Naive thymus-derived CD8-positive, alpha-beta T cell (primary cell): ENCODE measurements around the gene TNKS1BP1. TPM values are rescaled to one million over a fixed set of nuclear protein-coding genes. Genes with fewer than 3 reads are reported as not detected.

Experiments
- ATAC-seq, 2 donors: fragments of 150-1000 bp; cut with Tn5 transposase in 1 of 2; sonication (Bioruptor Pico), chemical (Tn5 transposase) in 1 of 2; 1 replicate in 1 of 2; 2 replicates in 1 of 2; pipeline ENCODE4 v1.10.0; 2021; ENCODE audit warnings: mild to moderate bottlenecking in 2 of 2, moderate library complexity in 2 of 2
- POLR2A ChIA-PET: fragments of 350-600 bp; sonication (Branson Sonifier 250); formaldehyde crosslinking; loops from one replicate; lab custom pipeline; 2021; ENCODE audit warnings: antibody characterized with exemption; lab: Charles Lee
- DNase-seq, 10 donors: peaks; one replicate each; pipeline versions ENCODE4 v3.0.0 to v3.0.0-alpha.2; 2020 to 2022
- H3K27ac Mint-ChIP-seq, 10 donors: one replicate each; pipeline ENCODE4 v1.8.0; 2020 to 2022; ENCODE audit warnings: mild to moderate bottlenecking in 10 of 10, mixed read lengths in 10 of 10, moderate library complexity in 4 of 10, inconsistent platforms in 1 of 10
- H3K27me3 Mint-ChIP-seq, 5 donors: one replicate each; pipeline ENCODE4 v1.8.0; 2021 to 2022; ENCODE audit warnings: mixed read lengths in 5 of 5
- H3K36me3 Mint-ChIP-seq, 3 donors: one replicate each; pipeline ENCODE4 v1.8.0; 2020 to 2022; ENCODE audit warnings: mixed read lengths in 3 of 3, mild to moderate bottlenecking in 2 of 3, inconsistent platforms in 1 of 3
- H3K4me1 Mint-ChIP-seq, 4 donors: one replicate each; pipeline ENCODE4 v1.8.0; 2021 to 2022; ENCODE audit warnings: mixed read lengths in 4 of 4
- H3K4me3 Mint-ChIP-seq, 10 donors: one replicate each; pipeline ENCODE4 v1.8.0; 2020 to 2022; ENCODE audit warnings: mild to moderate bottlenecking in 10 of 10, mixed read lengths in 10 of 10, moderate library complexity in 6 of 10, inconsistent platforms in 1 of 10
- H3K9me3 Mint-ChIP-seq, 9 donors: one replicate each; pipeline ENCODE4 v1.8.0; 2020 to 2022; ENCODE audit warnings: mixed read lengths in 9 of 9, mild to moderate bottlenecking in 3 of 9, inconsistent platforms in 1 of 9, moderate library complexity in 1 of 9
- polyA plus RNA-seq, 3 donors: library from polyadenylated mRNA; unstranded; fragments of 300-500 nt; fragmentation: Illumina TruSeq; gene quantifications; one replicate each; pipeline ENCODE4 v1.2.3, GENCODE V29; 2021
- total RNA-seq, 8 experiments: library from RNA in 2 of 8; stranded (reverse) in 2 of 8; gene quantifications; one replicate each; pipeline ENCODE4 v1.2.3 and lab custom pipeline; 2021 to 2026

Gene TNKS1BP1
- total and polyA plus RNA-seq, 5 experiments from 2014 or later: 0.97 to 20.9 (median 6.7) TPM

DNA sequence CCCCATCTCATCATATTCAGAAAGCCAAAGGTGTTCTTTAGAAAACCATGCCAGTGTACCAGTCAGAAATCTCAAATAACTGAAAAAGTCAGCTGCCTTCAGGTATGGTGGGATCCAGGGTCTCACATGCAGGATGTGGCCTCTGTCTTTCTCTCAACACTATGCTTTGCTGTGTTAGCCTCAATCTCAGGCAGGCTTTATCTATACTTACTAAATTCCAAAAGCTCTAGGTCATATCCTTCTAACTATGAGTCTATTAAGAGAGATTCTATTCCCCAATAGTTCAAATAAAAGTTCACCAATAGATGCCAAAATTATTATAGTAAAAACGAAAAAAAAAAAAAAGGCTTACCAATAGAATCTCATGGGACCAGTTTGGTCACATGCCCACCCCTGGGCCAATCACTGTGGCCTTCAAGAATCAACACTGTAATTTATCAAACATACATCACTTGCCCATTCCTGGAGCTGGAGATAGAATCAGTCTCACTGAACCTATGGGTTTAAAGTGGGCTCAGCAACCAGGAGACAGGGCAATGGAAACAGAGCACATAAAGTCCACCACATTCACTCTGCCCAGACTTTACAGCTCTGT is 49.8 kb downstream of the TNKS1BP1 start:
- peaks cover 0 to 20% (median 0%) of the 10 kb centered on the region in 3 donors for H3K36me3 Mint-ChIP-seq
- H3K4me1 Mint-ChIP-seq: peaks cover 2 to 7% (median 4%) of the 10 kb centered on the region in 4 donors
- DNase-seq: no peak
- H3K9me3 Mint-ChIP-seq: peaks cover 0 to 20% (median 10%) of the 10 kb centered on the region in 9 donors
- H3K4me3 Mint-ChIP-seq: no peak overlapping the region
- ATAC-seq: no peak
- peaks cover 27 to 48% (median 35%) of the 10 kb centered on the region in 5 donors for H3K27me3 Mint-ChIP-seq
- no peak overlapping the region for H3K27ac Mint-ChIP-seq
- POLR2A ChIA-PET: interaction anchor here (0.7 kb wide), 1 partner anchor 10 kb away, joined by 3 read pairs; no protein-coding TSS in a partner anchor

- no peak overlapping the region for H3K27ac Mint-ChIP-seq
- POLR2A ChIA-PET: no interaction called here
These were observed 51.2 kb downstream of the TNKS1BP1 start for GRCh38 chr11:57273448-57274058.

DNA sequence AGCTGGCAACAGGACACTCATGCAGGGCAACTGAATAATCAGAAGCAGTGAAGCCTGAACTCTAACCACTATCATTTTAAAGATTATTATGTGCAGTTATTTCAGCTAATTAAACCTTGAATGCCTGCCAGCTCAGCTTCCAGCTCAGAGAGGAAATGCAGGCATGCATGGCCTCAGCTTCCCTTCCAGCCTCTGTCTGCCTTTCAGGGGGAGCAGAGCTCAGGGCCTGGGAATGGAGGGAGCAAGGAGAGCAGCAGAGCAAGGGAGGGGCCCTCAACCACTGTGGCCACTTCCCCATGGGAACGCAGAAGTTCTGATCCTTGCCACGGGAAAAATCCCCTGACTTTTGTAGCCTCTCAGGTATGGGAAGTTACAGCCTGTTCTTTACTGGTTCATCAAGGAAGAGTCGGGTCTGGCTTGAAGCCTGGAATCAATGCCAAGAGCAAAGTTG is 55.2 kb downstream of the TNKS1BP1 start:
- H3K27me3 Mint-ChIP-seq: peaks cover 9 to 32% (median 21%) of the 10 kb centered on the region in 5 donors
- ATAC-seq (no peak), DNase-seq (no peak)
- no peak overlapping the region for H3K4me3 Mint-ChIP-seq
- peaks cover 8 to 55% (median 22%) of the 10 kb centered on the region in 9 donors for H3K9me3 Mint-ChIP-seq
- POLR2A ChIA-PET: no interaction called here
- H3K36me3 Mint-ChIP-seq: peaks cover 0 to 37% (median 3%) of the 10 kb centered on the region in 3 donors
- H3K4me1 Mint-ChIP-seq: no peaks in the 10 kb centered on the region
- no peak overlapping the region for H3K27ac Mint-ChIP-seq

More at GRCh38 chr11:57273448-57274058, 51.2 kb downstream of the TNKS1BP1 start:
- Mint-ChIP-seq H3K4me3 (no peak overlapping the region), H3K36me3 (peaks cover 0 to 20% (median 0%) of the 10 kb centered on the region in 3 donors), H3K9me3 (peaks cover 0 to 24% (median 13%) of the 10 kb centered on the region in 9 donors), H3K4me1 (peaks cover 2 to 7% (median 4%) of the 10 kb centered on the region in 4 donors), H3K27me3 (peaks cover 22 to 42% (median 32%) of the 10 kb centered on the region in 5 donors)
- no peak for DNase-seq
- no peak for ATAC-seq

DNA sequence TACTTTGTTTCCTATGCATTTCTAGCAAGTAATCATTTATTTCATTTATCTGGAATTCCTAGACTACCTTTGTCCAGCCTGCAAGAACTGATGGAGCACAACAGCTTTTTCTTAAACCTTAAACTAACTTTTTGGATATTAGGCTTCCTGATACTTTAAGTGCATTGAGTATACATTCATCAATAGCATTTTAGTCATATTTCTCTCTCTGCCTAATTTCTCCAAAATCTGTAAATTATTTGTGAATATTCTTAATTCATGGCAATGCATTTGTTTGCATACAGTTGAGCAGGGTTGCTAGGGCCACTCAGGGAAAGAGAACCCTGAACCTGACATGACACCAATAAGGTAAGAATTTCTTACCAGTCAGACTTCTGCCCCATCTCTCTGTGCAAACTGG is 58.6 kb downstream of the TNKS1BP1 start:
- H3K4me3 Mint-ChIP-seq: no peak overlapping the region

DNA sequence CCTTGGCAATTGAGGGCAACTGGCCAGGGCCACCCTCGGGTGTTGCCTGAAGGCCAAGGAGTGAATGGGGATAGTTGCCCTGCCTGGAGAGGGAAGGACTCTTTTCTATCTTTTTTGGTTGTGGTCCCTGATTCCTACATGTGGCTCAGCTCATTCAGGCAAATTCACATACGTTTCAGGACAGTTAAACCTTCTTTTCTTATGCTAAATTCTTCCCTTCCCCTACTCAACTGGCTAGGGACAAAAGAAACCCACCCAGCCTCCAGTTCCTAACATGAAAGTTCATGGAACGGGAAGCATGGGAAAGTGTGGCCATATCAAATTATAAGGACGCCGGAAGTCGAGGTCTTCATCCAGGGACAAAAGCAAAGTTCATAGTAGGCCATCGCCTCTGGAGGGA is 61.4 kb downstream of the TNKS1BP1 start:
- H3K9me3 Mint-ChIP-seq: peaks cover 0 to 33% (median 10%) of the 10 kb centered on the region in 9 donors
- DNase-seq: no peak
- POLR2A ChIA-PET: interaction anchor here (0.5 kb wide), 1 partner anchor 31 kb away, joined by 4 read pairs; no protein-coding TSS in a partner anchor
- peaks cover 0 to 23% (median 3%) of the 10 kb centered on the region in 3 donors for H3K36me3 Mint-ChIP-seq
- ATAC-seq: no peak
- H3K27ac Mint-ChIP-seq: no peak overlapping the region
- H3K4me1 Mint-ChIP-seq: no peaks in the 10 kb centered on the region
- peaks cover 13 to 39% (median 19%) of the 10 kb centered on the region in 5 donors for H3K27me3 Mint-ChIP-seq
- no peak overlapping the region for H3K4me3 Mint-ChIP-seq

More for the DNA sequence above, 58.6 kb downstream of the TNKS1BP1 start:
- H3K27ac Mint-ChIP-seq: no peak overlapping the region
- DNase-seq (no peak), ATAC-seq (no peak)
- POLR2A ChIA-PET: no interaction called here
- H3K36me3 Mint-ChIP-seq: peaks cover 0 to 26% (median 3%) of the 10 kb centered on the region in 3 donors
- peaks cover 0 to 37% (median 12%) of the 10 kb centered on the region in 9 donors for H3K9me3 Mint-ChIP-seq
- H3K27me3 Mint-ChIP-seq: peaks cover 12 to 49% (median 17%) of the 10 kb centered on the region in 5 donors
- H3K4me1 Mint-ChIP-seq: no peaks in the 10 kb centered on the region

DNA sequence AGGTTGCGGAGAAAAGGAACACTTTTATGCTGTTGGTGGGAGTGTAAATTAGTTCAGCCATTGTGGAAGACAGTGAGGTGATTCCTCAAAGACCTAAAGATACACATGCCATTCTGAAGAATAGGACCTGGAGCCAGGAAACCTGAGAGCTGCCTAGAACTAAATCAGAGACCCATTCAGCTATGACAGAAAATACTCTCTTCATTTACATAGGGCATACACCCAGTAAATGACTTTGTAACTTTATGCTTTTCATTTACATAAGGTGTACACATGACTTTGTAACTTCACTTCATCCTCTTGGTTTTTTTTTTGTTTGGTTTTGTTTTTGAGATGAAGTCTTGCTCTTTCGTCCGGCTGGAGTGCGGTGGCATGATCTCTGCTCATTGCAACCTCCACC is 62.6 kb downstream of the TNKS1BP1 start:
- no peak overlapping the region for H3K4me3 Mint-ChIP-seq

GRCh38 chr11:57260937-57261783 is 63.6 kb downstream of the TNKS1BP1 start:
- POLR2A ChIA-PET: no interaction called here
- Mint-ChIP-seq H3K36me3 (peaks cover 0 to 24% (median 0%) of the 10 kb centered on the region in 3 donors), H3K4me1 (no peaks in the 10 kb centered on the region), H3K4me3 (no peak overlapping the region), H3K27ac (no peak overlapping the region), H3K27me3 (peaks cover 9 to 33% (median 20%) of the 10 kb centered on the region in 5 donors), H3K9me3 (peaks cover 0 to 38% (median 9%) of the 10 kb centered on the region in 9 donors)
- ATAC-seq (no peak), DNase-seq (no peak)

More for the DNA sequence above, 62.6 kb downstream of the TNKS1BP1 start:
- DNase-seq: no peak
- POLR2A ChIA-PET: no interaction called here
- peaks cover 0 to 32% (median 9%) of the 10 kb centered on the region in 9 donors for H3K9me3 Mint-ChIP-seq
- H3K27me3 Mint-ChIP-seq: peaks cover 9 to 28% (median 20%) of the 10 kb centered on the region in 5 donors
- no peak for ATAC-seq
- H3K36me3 Mint-ChIP-seq: peaks cover 0 to 18% (median 0%) of the 10 kb centered on the region in 3 donors
- H3K4me1 Mint-ChIP-seq: no peaks in the 10 kb centered on the region
- no peak overlapping the region for H3K27ac Mint-ChIP-seq

- Mint-ChIP-seq H3K4me3 (no peak overlapping the region), H3K9me3 (peaks cover 0 to 34% (median 7%) of the 10 kb centered on the region in 9 donors), H3K27ac (no peak overlapping the region), H3K36me3 (peaks cover 0 to 16% (median 0%) of the 10 kb centered on the region in 3 donors), H3K27me3 (peaks cover 22 to 58% (median 40%) of the 10 kb centered on the region in 5 donors), H3K4me1 (no peaks in the 10 kb centered on the region)
- DNase-seq (no peak), ATAC-seq (no peak)
- POLR2A ChIA-PET: no interaction called here
These were observed 68.6 kb downstream of the TNKS1BP1 start for GRCh38 chr11:57256119-57256518.

- peaks cover 0 to 16% (median 0%) of the 10 kb centered on the region in 3 donors for H3K36me3 Mint-ChIP-seq
- no peak overlapping the region for H3K27ac Mint-ChIP-seq
- POLR2A ChIA-PET: no interaction called here
- peaks cover 0 to 34% (median 7%) of the 10 kb centered on the region in 9 donors for H3K9me3 Mint-ChIP-seq
- H3K4me3 Mint-ChIP-seq: no peak overlapping the region
- no peak for ATAC-seq
- no peak for DNase-seq
- no peaks in the 10 kb centered on the region for H3K4me1 Mint-ChIP-seq
- peaks cover 22 to 61% (median 45%) of the 10 kb centered on the region in 5 donors for H3K27me3 Mint-ChIP-seq
These were observed 69.1 kb downstream of the TNKS1BP1 start for GRCh38 chr11:57255618-57256017.

DNA sequence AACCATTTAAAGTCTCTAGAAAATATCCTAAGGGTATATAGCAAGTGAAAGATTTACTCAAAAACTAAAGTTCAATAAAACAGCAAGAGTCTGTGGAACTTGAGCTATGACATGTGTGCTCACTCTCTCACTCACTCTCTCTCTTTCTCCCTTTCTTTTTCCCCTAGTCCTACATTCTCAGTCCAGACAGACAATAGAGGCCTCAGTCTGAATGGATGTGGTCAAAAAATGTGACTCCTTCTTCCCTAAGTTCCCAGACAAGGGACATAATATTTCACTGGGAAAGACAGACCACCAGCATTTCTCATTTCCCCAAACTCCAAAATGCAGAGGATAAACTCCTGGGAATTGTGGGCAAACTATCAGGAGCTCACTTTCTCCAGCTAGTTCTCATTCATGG is 70.1 kb downstream of the TNKS1BP1 start:
- Mint-ChIP-seq H3K27ac (no peak overlapping the region), H3K36me3 (peaks cover 0 to 16% (median 0%) of the 10 kb centered on the region in 3 donors), H3K9me3 (peaks cover 0 to 34% (median 7%) of the 10 kb centered on the region in 9 donors), H3K4me1 (no peaks in the 10 kb centered on the region), H3K4me3 (no peak overlapping the region), H3K27me3 (peaks cover 22 to 64% (median 46%) of the 10 kb centered on the region in 5 donors)
- ATAC-seq (no peak), DNase-seq (no peak)
- POLR2A ChIA-PET: no interaction called here

DNA sequence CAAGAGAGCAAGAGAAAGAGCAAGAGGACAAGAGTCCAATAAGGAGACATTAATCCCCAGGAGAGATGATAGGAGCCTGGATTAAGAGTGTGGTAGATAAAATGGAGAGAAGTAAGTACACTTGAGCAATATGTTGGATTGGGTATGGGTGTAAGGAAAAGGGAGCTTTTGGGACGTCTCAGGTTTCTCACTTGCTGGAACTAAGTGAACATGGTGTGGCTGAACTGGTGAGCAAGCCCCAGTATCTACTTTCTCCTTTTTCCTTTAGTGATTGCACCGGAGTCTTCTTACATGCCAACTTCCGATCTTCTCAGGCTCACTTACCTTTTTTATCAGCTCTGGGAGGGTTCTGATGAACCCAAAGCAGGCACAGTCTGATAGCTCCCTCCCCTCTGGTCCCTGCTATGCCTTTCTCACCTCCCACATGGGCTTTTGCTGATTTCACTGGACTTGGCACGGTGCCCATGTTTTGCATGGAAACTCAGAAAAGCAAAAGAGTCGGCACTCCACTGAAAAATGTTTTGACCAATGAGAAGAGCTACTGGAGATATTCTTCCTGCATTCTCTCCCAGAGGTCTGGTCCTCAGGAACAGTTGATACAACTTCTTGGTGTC is 73.2 kb downstream of the TNKS1BP1 start:
- no peak overlapping the region for H3K4me3 Mint-ChIP-seq
- H3K9me3 Mint-ChIP-seq: peaks cover 0 to 17% (median 4%) of the 10 kb centered on the region in 9 donors
- ATAC-seq (no peak), DNase-seq (no peak)
- peaks cover 26 to 63% (median 38%) of the 10 kb centered on the region in 5 donors for H3K27me3 Mint-ChIP-seq
- POLR2A ChIA-PET: no interaction called here
- H3K36me3 Mint-ChIP-seq: peaks cover 0 to 12% (median 0%) of the 10 kb centered on the region in 3 donors
- H3K4me1 Mint-ChIP-seq: no peaks in the 10 kb centered on the region
- H3K27ac Mint-ChIP-seq: no peak overlapping the region

DNA sequence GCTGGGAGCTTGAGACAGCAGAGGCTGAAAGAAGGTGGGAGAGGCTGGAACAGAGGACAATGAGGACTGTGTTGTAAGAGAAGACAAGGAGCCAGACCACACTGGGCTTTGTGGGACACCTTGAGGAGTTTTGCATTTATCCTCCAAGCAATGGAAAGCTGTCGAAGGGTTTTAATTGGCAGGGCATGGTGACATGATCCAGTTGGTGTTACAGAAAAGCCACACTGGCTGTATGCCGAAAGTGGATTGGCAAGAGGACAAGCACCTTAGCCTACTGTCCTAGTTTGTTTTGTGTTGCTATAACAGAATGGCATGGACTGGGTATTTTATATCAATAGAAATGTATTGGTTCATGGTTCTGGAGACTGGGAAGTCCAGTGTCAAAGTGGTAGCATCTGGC is 73.7 kb downstream of the TNKS1BP1 start:
- no peaks in the 10 kb centered on the region for H3K4me1 Mint-ChIP-seq
- peaks cover 0 to 11% (median under 1%) of the 10 kb centered on the region in 9 donors for H3K9me3 Mint-ChIP-seq
- H3K4me3 Mint-ChIP-seq: no peak overlapping the region
- ATAC-seq (no peak), DNase-seq (no peak)
- POLR2A ChIA-PET: no interaction called here
- H3K27me3 Mint-ChIP-seq: peaks cover 25 to 58% (median 38%) of the 10 kb centered on the region in 5 donors
- peaks cover 0 to 6% (median 0%) of the 10 kb centered on the region in 3 donors for H3K36me3 Mint-ChIP-seq
- H3K27ac Mint-ChIP-seq: no peak overlapping the region
